VCaP (cell line): ENCODE measurements around the gene NPSR1.
"Not testable (repeated sequence)": the region's sequence is repeated elsewhere in the genome, so short reads cannot be mapped to it uniquely, and the experiment has no call there.

ENCODE experiments used
- H3K27ac ChIP-seq: fragments of 450-650 bp; 2 replicates; pipeline ENCODE4 v1.5.1; 2017
- CTCF ChIP-seq: fragments of 450-650 bp; conservative IDR thresholded peaks from 2 replicates; pipeline ENCODE4 v1.5.1; 2017; ENCODE audit warnings: mild to moderate bottlenecking, moderate library complexity

The NPSR1 gene

GRCh38 chr7:34850681-34851080 lies 192.7 kb downstream of the NPSR1 start:
- H3K27ac ChIP-seq: no peak overlapping the region
- no peak for TF ChIP-seq CTCF

GRCh38 chr7:34851431-34851830 lies 193.4 kb downstream of the NPSR1 start:
- no peak for TF ChIP-seq CTCF
- H3K27ac ChIP-seq: no peak overlapping the region

- H3K27ac ChIP-seq: not testable (repeated sequence)
Measured at GRCh38 chr7:34858444-34858843, 200.4 kb downstream of the NPSR1 start.

- H3K27ac ChIP-seq: not testable (repeated sequence)
Measured at GRCh38 chr7:34859281-34859680, 201.3 kb downstream of the NPSR1 start.

GRCh38 chr7:34866222-34866621 lies 208.2 kb downstream of the NPSR1 start:
- not testable (repeated sequence) for H3K27ac ChIP-seq

GRCh38 chr7:34867341-34867740 lies 209.3 kb downstream of the NPSR1 start:
- H3K27ac ChIP-seq: not testable (repeated sequence)

- not testable (repeated sequence) for H3K27ac ChIP-seq
Measured at GRCh38 chr7:34868602-34869001, 210.6 kb downstream of the NPSR1 start.

GRCh38 chr7:34869057-34869456 lies 211.0 kb downstream of the NPSR1 start:
- H3K27ac ChIP-seq: no peak overlapping the region
- TF ChIP-seq CTCF: no peak

- not testable (repeated sequence) for H3K27ac ChIP-seq
Measured at GRCh38 chr7:34870041-34870440, 212.0 kb downstream of the NPSR1 start.

GRCh38 chr7:34874329-34874728 lies 216.3 kb downstream of the NPSR1 start:
- H3K27ac ChIP-seq: not testable (repeated sequence)

GRCh38 chr7:34875481-34875880 lies 217.5 kb downstream of the NPSR1 start:
- H3K27ac ChIP-seq: no peak overlapping the region
- TF ChIP-seq CTCF: no peak

GRCh38 chr7:34878944-34879735 lies 221.1 kb downstream of the NPSR1 start:
- not testable (repeated sequence) for H3K27ac ChIP-seq
